ENCODE measurements around the gene SMIM45.

DNA sequence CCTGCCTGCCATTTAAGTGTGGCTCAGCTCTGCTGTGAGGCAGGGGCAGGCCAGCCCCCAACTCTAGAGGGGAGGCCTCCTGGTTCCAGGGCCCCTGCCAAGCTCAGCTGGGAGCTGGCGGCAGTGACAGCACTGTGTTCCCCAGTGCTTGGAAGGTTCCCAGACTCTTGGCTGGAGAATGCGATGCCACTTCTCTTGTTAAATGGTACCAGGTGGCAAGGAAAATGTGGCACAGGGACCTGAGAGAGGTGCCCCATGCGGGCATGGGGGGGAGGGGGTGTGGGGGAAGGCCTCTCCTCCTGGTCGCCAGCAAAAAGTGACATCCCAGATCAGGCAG, 17.0 kb upstream of the SMIM45 start:
- TF ChIP-seq, protein P1, sequence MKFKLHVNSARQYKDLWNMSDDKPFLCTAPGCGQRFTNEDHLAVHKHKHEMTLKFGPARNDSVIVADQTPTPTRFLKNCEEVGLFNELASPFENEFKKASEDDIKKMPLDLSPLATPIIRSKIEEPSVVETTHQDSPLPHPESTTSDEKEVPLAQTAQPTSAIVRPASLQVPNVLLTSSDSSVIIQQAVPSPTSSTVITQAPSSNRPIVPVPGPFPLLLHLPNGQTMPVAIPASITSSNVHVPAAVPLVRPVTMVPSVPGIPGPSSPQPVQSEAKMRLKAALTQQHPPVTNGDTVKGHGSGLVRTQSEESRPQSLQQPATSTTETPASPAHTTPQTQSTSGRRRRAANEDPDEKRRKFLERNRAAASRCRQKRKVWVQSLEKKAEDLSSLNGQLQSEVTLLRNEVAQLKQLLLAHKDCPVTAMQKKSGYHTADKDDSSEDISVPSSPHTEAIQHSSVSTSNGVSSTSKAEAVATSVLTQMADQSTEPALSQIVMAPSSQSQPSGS (tag by site-specific recombination; IDR thresholded peaks at IDR 0.05; ENCODE audit: low read depth): no peak
- TF ChIP-seq REPIN1 (tag by site-specific recombination; IDR thresholded peaks at IDR 0.05; ENCODE audit: low read depth): no peak
- TF ChIP-seq, protein P2, sequence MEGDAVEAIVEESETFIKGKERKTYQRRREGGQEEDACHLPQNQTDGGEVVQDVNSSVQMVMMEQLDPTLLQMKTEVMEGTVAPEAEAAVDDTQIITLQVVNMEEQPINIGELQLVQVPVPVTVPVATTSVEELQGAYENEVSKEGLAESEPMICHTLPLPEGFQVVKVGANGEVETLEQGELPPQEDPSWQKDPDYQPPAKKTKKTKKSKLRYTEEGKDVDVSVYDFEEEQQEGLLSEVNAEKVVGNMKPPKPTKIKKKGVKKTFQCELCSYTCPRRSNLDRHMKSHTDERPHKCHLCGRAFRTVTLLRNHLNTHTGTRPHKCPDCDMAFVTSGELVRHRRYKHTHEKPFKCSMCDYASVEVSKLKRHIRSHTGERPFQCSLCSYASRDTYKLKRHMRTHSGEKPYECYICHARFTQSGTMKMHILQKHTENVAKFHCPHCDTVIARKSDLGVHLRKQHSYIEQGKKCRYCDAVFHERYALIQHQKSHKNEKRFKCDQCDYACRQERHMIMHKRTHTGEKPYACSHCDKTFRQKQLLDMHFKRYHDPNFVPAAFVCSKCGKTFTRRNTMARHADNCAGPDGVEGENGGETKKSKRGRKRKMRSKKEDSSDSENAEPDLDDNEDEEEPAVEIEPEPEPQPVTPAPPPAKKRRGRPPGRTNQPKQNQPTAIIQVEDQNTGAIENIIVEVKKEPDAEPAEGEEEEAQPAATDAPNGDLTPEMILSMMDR (tag by site-specific recombination; IDR thresholded peaks at IDR 0.05): no peak
- TF ChIP-seq, protein P3, sequence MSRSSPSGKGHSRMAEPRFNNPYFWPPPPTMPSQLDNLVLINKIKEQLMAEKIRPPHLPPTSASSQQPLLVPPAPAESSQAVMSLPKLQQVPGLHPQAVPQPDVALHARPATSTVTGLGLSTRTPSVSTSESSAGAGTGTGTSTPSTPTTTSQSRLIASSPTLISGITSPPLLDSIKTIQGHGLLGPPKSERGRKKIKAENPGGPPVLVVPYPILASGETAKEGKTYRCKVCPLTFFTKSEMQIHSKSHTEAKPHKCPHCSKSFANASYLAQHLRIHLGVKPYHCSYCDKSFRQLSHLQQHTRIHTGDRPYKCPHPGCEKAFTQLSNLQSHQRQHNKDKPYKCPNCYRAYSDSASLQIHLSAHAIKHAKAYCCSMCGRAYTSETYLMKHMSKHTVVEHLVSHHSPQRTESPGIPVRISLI (tag by site-specific recombination; IDR thresholded peaks at IDR 0.05): no peak
- TF ChIP-seq ZNF792 (tag by site-specific recombination; IDR thresholded peaks at IDR 0.05): no peak
- TF ChIP-seq ZNF121 (tag by site-specific recombination; IDR thresholded peaks at IDR 0.05): no peak
- TF ChIP-seq ZNF610 (tag by site-specific recombination; IDR thresholded peaks at IDR 0.05; ENCODE audit: borderline replicate concordance): no peak
- no peak for TF ChIP-seq MEIS1 (CRISPR knock-in tag; IDR thresholded peaks at IDR 0.05; ENCODE audit: borderline replicate concordance)
- no peak for TF ChIP-seq ZNF404 (tag by site-specific recombination; IDR thresholded peaks at IDR 0.05)
- no peak for TF ChIP-seq ZNF24 (tag by site-specific recombination; IDR thresholded peaks at IDR 0.05)
- no peak for TF ChIP-seq ZBTB21 (tag by site-specific recombination; IDR thresholded peaks at IDR 0.05)
- TF ChIP-seq, protein P4, sequence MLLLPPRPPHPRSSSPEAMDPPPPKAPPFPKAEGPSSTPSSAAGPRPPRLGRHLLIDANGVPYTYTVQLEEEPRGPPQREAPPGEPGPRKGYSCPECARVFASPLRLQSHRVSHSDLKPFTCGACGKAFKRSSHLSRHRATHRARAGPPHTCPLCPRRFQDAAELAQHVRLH (tag by site-specific recombination; IDR thresholded peaks at IDR 0.05): no peak
- no peak for TF ChIP-seq ZNF132 (tag by site-specific recombination; IDR thresholded peaks at IDR 0.05; ENCODE audit: borderline replicate concordance)
- TF ChIP-seq ZNF48 (tag by site-specific recombination; IDR thresholded peaks at IDR 0.05): no peak
